HCT116 (cell line): Measurements from ENCODE around the gene PPIL6. TPM values are rescaled to one million over a fixed set of nuclear protein-coding genes. Genes with fewer than 3 reads are reported as not detected.

Source experiments
- ATAC-seq: fragments of 200-7000 bp; cut with Tn5 transposase; 2 replicates; pipeline ENCODE4 v1.9.1; 2020; ENCODE audit warnings: mild to moderate bottlenecking, moderate library complexity
- BruUV-seq: library from RNA; stranded (reverse); fragments of 400-500 nt; replicated peaks from 2 replicates; lab custom pipeline; 2021; lab: Mats Ljungman, UMichigan
- CTCF ChIA-PET: fragments of 300-600 bp; sonication (Branson Sonifier 250); formaldehyde crosslinking; loops from one replicate; lab custom pipeline; 2021; ENCODE audit warnings: antibody characterized with exemption; lab: Charles Lee
- POLR2A ChIA-PET: fragments of 300-600, 350-600 bp; sonication (Branson Sonifier 250); formaldehyde crosslinking; loops from one replicate; lab custom pipeline; 2021; ENCODE audit warnings: antibody characterized with exemption; lab: Charles Lee
- RAD21 ChIA-PET, 2 experiments: fragments of 300-600 bp; sonication (Branson Sonifier 250); formaldehyde crosslinking; loops; one replicate each; lab custom pipeline; 2023; ENCODE audit warnings: low total read pairs in 2 of 2; ENCODE audit not compliant: uncharacterized antibody in 2 of 2, unreplicated experiment in 2 of 2, low non-redundant PET in 1 of 2; lab: Charles Lee
- DNase-seq: peaks from one replicate; pipeline ENCODE4 v3.0.0-alpha.2; 2010; ENCODE audit warnings: low read depth, low spot score
- H2AFZ ChIP-seq: fragments of 200-600 bp; shearing (Covaris generic), sonication (generic); 2 replicates; pipeline ENCODE4 v1.6.1; 2017; ENCODE audit warnings: low read depth, mixed run types, mixed read lengths, antibody characterized with exemption, low read length; ENCODE audit not compliant: poor library complexity, severe bottlenecking
- H3K27ac ChIP-seq: 2 replicates; pipeline ENCODE4 v1.5.1; 2012; ENCODE audit warnings: low read depth, low read length
- H3K27me3 ChIP-seq: fragments of 200-600 bp; sonication (generic); 2 replicates; pipeline ENCODE4 v1.6.1; 2016; ENCODE audit warnings: mixed run types, low read length, mixed read lengths; ENCODE audit not compliant: insufficient read depth
- H3K36me3 ChIP-seq, 2 experiments: fragments of 200-500 bp in 1 of 2; fragments of 200-600 bp in 1 of 2; sonication (Bioruptor generic) in 1 of 2; sonication (generic) in 1 of 2; 2 replicates each; pipeline versions ENCODE4 v1.5.1 to v1.6.1; 2014 to 2016; ENCODE audit warnings: low read length in 2 of 2, inconsistent platforms in 1 of 2, mixed read lengths in 1 of 2, mixed run types in 1 of 2; ENCODE audit not compliant: insufficient read depth in 2 of 2, control insufficient read depth in 1 of 2
- H3K4me1 ChIP-seq, 2 experiments: fragments of 200-600 bp in 1 of 2; sonication (generic) in 1 of 2; 2 replicates each; pipeline versions ENCODE4 v1.5.1 to v1.6.1; 2012 to 2017; ENCODE audit warnings: low read length in 2 of 2, inconsistent platforms in 1 of 2, mild to moderate bottlenecking in 1 of 2, mixed read lengths in 1 of 2, mixed run types in 1 of 2, moderate library complexity in 1 of 2; ENCODE audit not compliant: insufficient read depth in 2 of 2, control insufficient read depth in 1 of 2
- H3K4me2 ChIP-seq: fragments of 200-600 bp; sonication (generic); 2 replicates; pipeline ENCODE4 v1.6.1; 2017; ENCODE audit warnings: mixed run types, low read length, mixed read lengths
- H3K4me3 ChIP-seq, 2 experiments: fragments of 200-600 bp in 1 of 2; sonication (generic) in 1 of 2; replicated peaks in 1 of 2; 2 replicates each; pipeline ENCODE4 v1.5.1; 2011 to 2016; ENCODE audit warnings: low read length in 2 of 2, control low read depth in 1 of 2, low read depth in 1 of 2, mild to moderate bottlenecking in 1 of 2, mixed read lengths in 1 of 2, mixed run types in 1 of 2
- H3K79me2 ChIP-seq: fragments of 200-600 bp; sonication (generic); 2 replicates; pipeline ENCODE4 v1.6.1; 2017; ENCODE audit warnings: mild to moderate bottlenecking, mixed run types, low read length, moderate library complexity, mixed read lengths; ENCODE audit not compliant: insufficient read depth
- H3K9ac ChIP-seq: fragments of 200-600 bp; sonication (generic); 2 replicates; pipeline ENCODE4 v1.6.1; 2016; ENCODE audit warnings: low read length, mixed read lengths
- H3K9me2 ChIP-seq: fragments of 200-600 bp; sonication (generic), shearing (Covaris generic); 2 replicates; pipeline ENCODE4 v1.6.1; 2017; ENCODE audit warnings: mixed run types, mild to moderate bottlenecking, moderate library complexity; ENCODE audit not compliant: insufficient read depth
- H3K9me3 ChIP-seq, 2 experiments: fragments of 200-500 bp in 1 of 2; fragments of 200-600 bp in 1 of 2; sonication (Bioruptor generic) in 1 of 2; sonication (generic) in 1 of 2; 2 replicates each; pipeline ENCODE4 v1.6.1; 2014 to 2017; ENCODE audit warnings: low read length in 2 of 2, mixed read lengths in 2 of 2, inconsistent platforms in 1 of 2, low read depth in 1 of 2, mild to moderate bottlenecking in 1 of 2, mixed run types in 1 of 2, moderate library complexity in 1 of 2; ENCODE audit not compliant: control insufficient read depth in 1 of 2, insufficient read depth in 1 of 2
- H4K20me1 ChIP-seq: fragments of 200-600 bp; sonication (generic), shearing (Covaris generic); 2 replicates; pipeline ENCODE4 v1.6.1; 2017; ENCODE audit warnings: mixed run types, mild to moderate bottlenecking, moderate library complexity; ENCODE audit not compliant: insufficient read depth
- CBX3 ChIP-seq: IDR thresholded peaks from 2 replicates; pipeline ENCODE4 v1.6.1; 2012; ENCODE audit warnings: low read depth
- CEBPB ChIP-seq: IDR thresholded peaks from 2 replicates; pipeline ENCODE4 v1.6.1; 2012; ENCODE audit warnings: low read depth
- ELF1 ChIP-seq: IDR thresholded peaks from 2 replicates; pipeline ENCODE4 v1.6.1; 2012; ENCODE audit warnings: low read depth, borderline replicate concordance
- SP1 ChIP-seq: IDR thresholded peaks from 2 replicates; pipeline ENCODE4 v1.6.1; 2012; ENCODE audit warnings: low read depth
- SRF ChIP-seq: IDR thresholded peaks from 2 replicates; pipeline ENCODE4 v1.6.1; 2012; ENCODE audit warnings: low read depth
- TCF7L2 ChIP-seq: IDR thresholded peaks from 2 replicates; pipeline ENCODE4 v1.7.0; 2011; ENCODE audit warnings: borderline replicate concordance, inconsistent platforms; ENCODE audit not compliant: insufficient read depth, insufficient read length; ENCODE audit errors: extremely low read depth
- YY1 ChIP-seq: IDR thresholded peaks from 2 replicates; pipeline ENCODE4 v1.6.1; 2011; ENCODE audit warnings: low read length, low read depth, moderate library complexity, mild to moderate bottlenecking; ENCODE audit not compliant: insufficient replicate concordance; ENCODE audit errors: extremely low read depth
- ZFX ChIP-seq: fragments of 450-650 bp; IDR thresholded peaks from 2 replicates; pipeline ENCODE4 v1.6.1; 2017
- ZNF274 ChIP-seq: fragments of 200-500 bp; sonication (Bioruptor generic); IDR thresholded peaks from 2 replicates; pipeline ENCODE4 v1.6.1; 2014; ENCODE audit warnings: mild to moderate bottlenecking, low read depth, low read length, inconsistent platforms
- intact Hi-C: fragments of 100-400 bp; cut with micrococcal nuclease; formaldehyde crosslinking; loops from 2 replicates; pipeline ENCODE4 v1.10.0; 2022
- total RNA-seq: library from RNA; stranded (reverse); gene quantifications from one replicate; pipeline ENCODE4 v1.2.1, GENCODE V29; 2021; ENCODE audit not compliant: unreplicated experiment
- TF ChIP-seq, protein P1 (sequence below): IDR thresholded peaks from 2 replicates; pipeline ENCODE4 v1.6.1; 2012; ENCODE audit warnings: low read depth

Gene PPIL6
- total RNA-seq, 1 experiment from 2014 or later = 3.3 TPM

DNA sequence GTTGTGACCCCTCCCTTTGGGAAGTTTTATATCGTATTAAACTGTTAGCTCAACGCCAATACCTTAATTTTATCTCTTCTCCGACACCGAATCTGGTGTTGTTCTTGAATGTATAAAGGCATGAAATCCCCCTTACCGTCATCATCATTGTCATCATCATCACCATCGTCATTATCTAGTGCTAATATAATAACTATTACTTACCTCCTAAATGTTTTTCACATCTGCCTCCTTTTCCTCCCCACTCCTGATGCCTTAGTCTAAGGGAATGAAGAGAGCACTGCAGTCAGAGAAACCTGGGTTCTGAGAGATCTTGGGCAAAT, 43.3 kb upstream of the PPIL6 start:
- H3K27ac ChIP-seq = no peak overlapping the region
- intact Hi-C loops = no loop called here
- CTCF ChIA-PET = no interaction called here
- BruUV-seq = no TSS peak
- H3K9me2 ChIP-seq = no peaks in the 10 kb centered on the region
- H3K4me2 ChIP-seq = peak overlapping the region; percentile 74
- TF ChIP-seq, protein P1, sequence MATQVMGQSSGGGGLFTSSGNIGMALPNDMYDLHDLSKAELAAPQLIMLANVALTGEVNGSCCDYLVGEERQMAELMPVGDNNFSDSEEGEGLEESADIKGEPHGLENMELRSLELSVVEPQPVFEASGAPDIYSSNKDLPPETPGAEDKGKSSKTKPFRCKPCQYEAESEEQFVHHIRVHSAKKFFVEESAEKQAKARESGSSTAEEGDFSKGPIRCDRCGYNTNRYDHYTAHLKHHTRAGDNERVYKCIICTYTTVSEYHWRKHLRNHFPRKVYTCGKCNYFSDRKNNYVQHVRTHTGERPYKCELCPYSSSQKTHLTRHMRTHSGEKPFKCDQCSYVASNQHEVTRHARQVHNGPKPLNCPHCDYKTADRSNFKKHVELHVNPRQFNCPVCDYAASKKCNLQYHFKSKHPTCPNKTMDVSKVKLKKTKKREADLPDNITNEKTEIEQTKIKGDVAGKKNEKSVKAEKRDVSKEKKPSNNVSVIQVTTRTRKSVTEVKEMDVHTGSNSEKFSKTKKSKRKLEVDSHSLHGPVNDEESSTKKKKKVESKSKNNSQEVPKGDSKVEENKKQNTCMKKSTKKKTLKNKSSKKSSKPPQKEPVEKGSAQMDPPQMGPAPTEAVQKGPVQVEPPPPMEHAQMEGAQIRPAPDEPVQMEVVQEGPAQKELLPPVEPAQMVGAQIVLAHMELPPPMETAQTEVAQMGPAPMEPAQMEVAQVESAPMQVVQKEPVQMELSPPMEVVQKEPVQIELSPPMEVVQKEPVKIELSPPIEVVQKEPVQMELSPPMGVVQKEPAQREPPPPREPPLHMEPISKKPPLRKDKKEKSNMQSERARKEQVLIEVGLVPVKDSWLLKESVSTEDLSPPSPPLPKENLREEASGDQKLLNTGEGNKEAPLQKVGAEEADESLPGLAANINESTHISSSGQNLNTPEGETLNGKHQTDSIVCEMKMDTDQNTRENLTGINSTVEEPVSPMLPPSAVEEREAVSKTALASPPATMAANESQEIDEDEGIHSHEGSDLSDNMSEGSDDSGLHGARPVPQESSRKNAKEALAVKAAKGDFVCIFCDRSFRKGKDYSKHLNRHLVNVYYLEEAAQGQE = no peak
- TF ChIP-seq ZFX (no peak), YY1 (no peak), SP1 (no peak), CEBPB (no peak), SRF (no peak), TCF7L2 (no peak), ZNF274 (no peak), CBX3 (no peak), ELF1 (no peak)
- H3K9ac ChIP-seq = peak overlapping the region; percentile 36; the same call in 1 of the 2 replicates
- H3K27me3 ChIP-seq = no peaks in the 10 kb centered on the region
- H3K4me1 ChIP-seq = peaks cover 4 to 15% of the 10 kb centered on the region in 2 experiments; a peak in 3 of 4 replicates
- H2AFZ ChIP-seq = peak overlapping the region; percentile 78
- POLR2A ChIA-PET = no interaction called here
- peak; percentile 20 for ATAC-seq
- H3K79me2 ChIP-seq = peaks cover 40% of the 10 kb centered on the region
- no peaks in the 10 kb centered on the region for H3K9me3 ChIP-seq
- peak overlapping the region; percentile 43 to 48 for H3K4me3 ChIP-seq
- DNase-seq = peak; percentile 6
- H3K36me3 ChIP-seq = peaks cover 13 to 15% of the 10 kb centered on the region in 2 experiments; a peak in 3 of 4 replicates
- H4K20me1 ChIP-seq = no peaks in the 10 kb centered on the region
- RAD21 ChIA-PET = no interaction called here
